H1 (cell line): ENCODE data around the gene CEP152. TPM values are rescaled to one million over a fixed set of nuclear protein-coding genes. Genes with fewer than 3 reads are reported as not detected.

Experiments used
- CTCF ChIA-PET: fragments of 300-600 bp; sonication (Branson Sonifier 250); formaldehyde crosslinking; loops from one replicate; lab custom pipeline; 2021; ENCODE audit not compliant: partially characterized antibody; lab: Charles Lee
- POLR2A ChIA-PET: fragments of 300-600 bp; sonication (Branson Sonifier 250); formaldehyde crosslinking; loops from one replicate; lab custom pipeline; 2021; ENCODE audit warnings: inconsistent platforms; ENCODE audit not compliant: partially characterized antibody; lab: Charles Lee
- DNase-seq, 2 experiments: peaks; one replicate each; pipeline versions ENCODE4 v3.0.0 to v3.0.0-alpha.2; 2010 to 2022; ENCODE audit warnings: low spot score in 2 of 2, low read depth in 1 of 2, mixed read lengths in 1 of 2
- FAIRE-seq: peaks from 2 replicates; lab custom pipeline; 2011; peaks lifted over from hg19 to GRCh38; lab: Jason Lieb, UNC
- H2AFZ ChIP-seq: 2 replicates; pipeline ENCODE4 v1.8.1; 2012; ENCODE audit warnings: low read length, inconsistent platforms
- H2AK5ac ChIP-seq: 2 replicates; pipeline ENCODE4 v1.6.1; 2013; ENCODE audit warnings: low read depth, low read length
- H2BK120ac ChIP-seq: replicated peaks from 2 replicates; pipeline ENCODE3; 2013; ENCODE audit warnings: low read depth, low read length, inconsistent platforms
- H2BK12ac ChIP-seq: 2 replicates; pipeline ENCODE4 v1.6.1; 2013; ENCODE audit warnings: low read depth, low read length
- H2BK15ac ChIP-seq: 2 replicates; pipeline ENCODE4 v1.6.1; 2013; ENCODE audit warnings: low read length
- H2BK20ac ChIP-seq: 2 replicates; pipeline ENCODE4 v1.6.1; 2013; ENCODE audit warnings: low read length
- H2BK5ac ChIP-seq: 2 replicates; pipeline ENCODE4 v1.6.1; 2013; ENCODE audit warnings: low read depth, low read length
- H3K14ac ChIP-seq: 2 replicates; pipeline ENCODE4 v1.6.1; 2013; ENCODE audit warnings: inconsistent platforms; ENCODE audit not compliant: insufficient read length
- H3K18ac ChIP-seq: 2 replicates; pipeline ENCODE4 v1.6.1; 2013; ENCODE audit warnings: low read length; ENCODE audit errors: extremely low read depth
- H3K23ac ChIP-seq: 2 replicates; pipeline ENCODE4 v1.6.1; 2013; ENCODE audit warnings: inconsistent platforms; ENCODE audit not compliant: insufficient read length
- H3K23me2 ChIP-seq: 2 replicates; pipeline ENCODE4 v1.6.1; 2013; ENCODE audit warnings: low read depth, low read length
- H3K27ac ChIP-seq: 2 replicates; pipeline ENCODE4 v1.6.1; 2011; ENCODE audit warnings: low read depth, low read length, inconsistent platforms
- H3K27me3 ChIP-seq, 4 experiments: replicated peaks in 1 of 4; 1 replicate in 1 of 4; 2 replicates in 3 of 4; pipeline versions ENCODE4 v1.6.1 to v1.8.1; 2011 to 2013; ENCODE audit warnings: low read length in 3 of 4, mild to moderate bottlenecking in 3 of 4, inconsistent platforms in 2 of 4, mixed read lengths in 2 of 4, moderate library complexity in 1 of 4; ENCODE audit not compliant: control insufficient read depth in 3 of 4, insufficient read depth in 3 of 4; ENCODE audit errors: extremely low read depth in 1 of 4
- H3K36me3 ChIP-seq, 4 experiments: 2 replicates each; pipeline versions ENCODE4 v1.6.1 to v1.8.1; 2011 to 2013; ENCODE audit warnings: mild to moderate bottlenecking in 4 of 4, low read length in 3 of 4, moderate library complexity in 2 of 4, control low read depth in 1 of 4, inconsistent platforms in 1 of 4; ENCODE audit not compliant: insufficient read depth in 4 of 4, control insufficient read depth in 2 of 4
- H3K4ac ChIP-seq: replicated peaks from 2 replicates; pipeline ENCODE3; 2013; ENCODE audit warnings: low read length, low read depth, mixed read lengths, inconsistent platforms; ENCODE audit not compliant: insufficient read length
- H3K4me1 ChIP-seq, 4 experiments: replicated peaks in 1 of 4; 1 replicate in 1 of 4; 2 replicates in 3 of 4; pipeline versions ENCODE4 v1.6.1 to v1.8.1; 2011 to 2013; ENCODE audit warnings: low read length in 3 of 4, inconsistent platforms in 2 of 4, mixed read lengths in 1 of 4; ENCODE audit not compliant: insufficient read depth in 4 of 4, control insufficient read depth in 3 of 4
- H3K4me2 ChIP-seq, 2 experiments: 2 replicates each; pipeline versions ENCODE4 v1.6.1 to v1.8.1; 2011 to 2013; ENCODE audit warnings: low read depth in 2 of 2, low read length in 2 of 2, control low read depth in 1 of 2, inconsistent platforms in 1 of 2, mild to moderate bottlenecking in 1 of 2; ENCODE audit not compliant: insufficient read depth in 1 of 2
- H3K4me3 ChIP-seq, 4 experiments: fragments of 200-600, 300-600 bp in 1 of 4; sonication (generic), shearing (Covaris generic), sonication (Bioruptor Twin) in 1 of 4; 2 replicates each; pipeline versions ENCODE4 v1.5.1 to v1.8.1; 2011 to 2016; ENCODE audit warnings: low read length in 4 of 4, low read depth in 3 of 4, control low read depth in 2 of 4, inconsistent platforms in 2 of 4, mild to moderate bottlenecking in 2 of 4, mixed read lengths in 1 of 4, moderate library complexity in 1 of 4; ENCODE audit not compliant: insufficient read depth in 2 of 4; ENCODE audit errors: extremely low read depth in 1 of 4
- H3K56ac ChIP-seq: replicated peaks from 2 replicates; pipeline ENCODE3; 2013; ENCODE audit warnings: low read depth, mild to moderate bottlenecking, mixed read lengths, low read length, inconsistent platforms; ENCODE audit not compliant: insufficient read length
- H3K79me1 ChIP-seq: 2 replicates; pipeline ENCODE4 v1.6.1; 2013; ENCODE audit warnings: low read depth, low read length, control low read depth
- H3K79me2 ChIP-seq, 2 experiments: 2 replicates each; pipeline versions ENCODE4 v1.6.1 to v1.8.1; 2012 to 2013; ENCODE audit warnings: low read length in 2 of 2, mild to moderate bottlenecking in 2 of 2, inconsistent platforms in 1 of 2; ENCODE audit not compliant: insufficient read depth in 2 of 2, control insufficient read depth in 1 of 2
- H3K9ac ChIP-seq, 4 experiments: replicated peaks in 1 of 4; 1 replicate in 1 of 4; 2 replicates in 3 of 4; pipeline versions ENCODE4 v1.6.1 to v1.8.1; 2011 to 2013; ENCODE audit warnings: low read depth in 3 of 4, low read length in 3 of 4, control low read depth in 2 of 4, mild to moderate bottlenecking in 2 of 4, moderate library complexity in 2 of 4, inconsistent platforms in 1 of 4; ENCODE audit errors: extremely low read depth in 1 of 4
- H3K9me3 ChIP-seq, 2 experiments: 2 replicates each; pipeline versions ENCODE4 v1.6.1 to v1.8.1; 2012 to 2013; ENCODE audit warnings: mild to moderate bottlenecking in 2 of 2, moderate library complexity in 2 of 2, control low read depth in 1 of 2, inconsistent platforms in 1 of 2, low read depth in 1 of 2, low read length in 1 of 2, mixed read lengths in 1 of 2; ENCODE audit not compliant: insufficient read depth in 2 of 2
- H4K20me1 ChIP-seq, 2 experiments: replicated peaks in 1 of 2; 2 replicates each; pipeline versions ENCODE3 to v1.8.1; 2011 to 2013; ENCODE audit warnings: inconsistent platforms in 2 of 2, low read length in 2 of 2, mild to moderate bottlenecking in 1 of 2; ENCODE audit not compliant: insufficient read depth in 2 of 2, control insufficient read depth in 1 of 2
- H4K5ac ChIP-seq: 2 replicates; pipeline ENCODE4 v1.6.1; 2013; ENCODE audit warnings: low read length, low read depth, mixed read lengths, inconsistent platforms; ENCODE audit not compliant: insufficient read length
- H4K8ac ChIP-seq: 2 replicates; pipeline ENCODE4 v1.8.0; 2013; ENCODE audit warnings: mild to moderate bottlenecking, moderate library complexity, low read length, inconsistent platforms; ENCODE audit not compliant: insufficient read depth; ENCODE audit errors: extremely low read depth
- H4K91ac ChIP-seq: replicated peaks from 2 replicates; pipeline ENCODE3; 2013; ENCODE audit warnings: low read length, mixed read lengths, inconsistent platforms; ENCODE audit not compliant: insufficient read length
- ATF2 ChIP-seq: IDR thresholded peaks from 2 replicates; pipeline ENCODE4 v1.6.1; 2012; ENCODE audit warnings: low read length, inconsistent platforms
- CHD2 ChIP-seq: IDR thresholded peaks from 2 replicates; pipeline ENCODE4 v1.6.1; 2012; ENCODE audit warnings: low read length, improper control_type of control experiment
- CTBP2 ChIP-seq: IDR thresholded peaks from 2 replicates; pipeline ENCODE4 v1.7.0; 2011; ENCODE audit warnings: borderline replicate concordance, mild to moderate bottlenecking, moderate library complexity, mixed read lengths, low read length; ENCODE audit not compliant: insufficient read depth, insufficient read length
- EP300 ChIP-seq, 2 experiments: IDR thresholded peaks; 1 replicate in 1 of 2; 2 replicates in 1 of 2; pipeline ENCODE4 v1.6.1; 2011 to 2012; ENCODE audit warnings: low read depth in 2 of 2, low read length in 2 of 2, mild to moderate bottlenecking in 2 of 2, borderline replicate concordance in 1 of 2, inconsistent platforms in 1 of 2, moderate library complexity in 1 of 2
- FOSL1 ChIP-seq: IDR thresholded peaks from 2 replicates; pipeline ENCODE4 v1.6.1; 2011; ENCODE audit warnings: mild to moderate bottlenecking, low read depth, low read length, moderate library complexity; ENCODE audit not compliant: insufficient read depth
- JUND ChIP-seq: IDR thresholded peaks from 2 replicates; pipeline ENCODE4 v1.6.1; 2011; ENCODE audit warnings: mild to moderate bottlenecking, improper control_type of control experiment, low read length
- RAD21 ChIP-seq, 2 experiments: IDR thresholded peaks in 1 of 2; conservative IDR thresholded peaks in 1 of 2; 2 replicates each; pipeline ENCODE4 v1.6.1; 2011; ENCODE audit warnings: low read depth in 2 of 2, low read length in 2 of 2, improper control_type of control experiment in 1 of 2, inconsistent platforms in 1 of 2, mild to moderate bottlenecking in 1 of 2, moderate library complexity in 1 of 2
- RFX5 ChIP-seq: IDR thresholded peaks from 2 replicates; pipeline ENCODE4 v1.6.1; 2011; ENCODE audit warnings: low read depth, low read length, improper control_type of control experiment, borderline replicate concordance
- RNF2 ChIP-seq: fragments of 200-900, 300-1000 bp; sonication (generic); IDR thresholded peaks from 2 replicates; pipeline ENCODE4 v1.7.1; 2016; ENCODE audit warnings: borderline replicate concordance, low read depth, mild to moderate bottlenecking, antibody characterized with exemption, low read length; ENCODE audit not compliant: poor library complexity, severe bottlenecking; ENCODE audit errors: missing control alignments
- SP4 ChIP-seq: IDR thresholded peaks from 2 replicates; pipeline ENCODE4 v1.6.1; 2012; ENCODE audit warnings: low read length, inconsistent platforms
- TBP ChIP-seq: IDR thresholded peaks from 2 replicates; pipeline ENCODE4 v1.6.1; 2011; ENCODE audit warnings: low read depth, low read length, improper control_type of control experiment
- WGBS, 2 experiments: shearing (Covaris generic) in 1 of 2; methylation state at CpG; one replicate each; pipeline versions ENCODE4 v1.1.6 to v1.1.7; 2013 to 2015; ENCODE audit warnings: low lambda C conversion rate in 2 of 2, mixed read lengths in 2 of 2, inconsistent platforms in 1 of 2, low coverage in 1 of 2, missing lambda C conversion rate in 1 of 2; ENCODE audit not compliant: insufficient replicate concordance in 2 of 2, insufficient coverage in 1 of 2, insufficient read length in 1 of 2; ENCODE audit errors: extremely low coverage in 1 of 2, missing lambda C conversion rate in 1 of 2; 5-methylcytosine and 5-hydroxymethylcytosine counted together
- polyA plus RNA-seq, 7 experiments: library from polyadenylated mRNA; depleted of rRNA in 3 of 7; stranded (reverse) in 5 of 7; unstranded in 2 of 7; fragments of >200 nt in 5 of 7; fragments of 200-250 nt in 2 of 7; gene quantifications; 1 replicate in 5 of 7; 2 replicates in 1 of 7; 4 replicates in 1 of 7; pipeline versions ENCODE4 v1.2.1 to v1.2.3, GENCODE V29; 2011 to 2013; ENCODE audit warnings: missing spikeins in 2 of 7, mixed read lengths in 2 of 7
- total RNA-seq: library from RNA; stranded (reverse); fragmentation: NEBNext Ultra II Directional; extraction: Animal tissue kit (Norgen Biotek cat#: 25700); gene quantifications from 2 replicates; pipeline ENCODE4 v1.2.1, GENCODE V29; 2021

Gene CEP152
- total and polyA plus RNA-seq, 2 of the 8 experiments (the other 6 are each of a cell fraction or from before 2014, with no cell fraction given): 1.4 to 16.2 TPM

DNA sequence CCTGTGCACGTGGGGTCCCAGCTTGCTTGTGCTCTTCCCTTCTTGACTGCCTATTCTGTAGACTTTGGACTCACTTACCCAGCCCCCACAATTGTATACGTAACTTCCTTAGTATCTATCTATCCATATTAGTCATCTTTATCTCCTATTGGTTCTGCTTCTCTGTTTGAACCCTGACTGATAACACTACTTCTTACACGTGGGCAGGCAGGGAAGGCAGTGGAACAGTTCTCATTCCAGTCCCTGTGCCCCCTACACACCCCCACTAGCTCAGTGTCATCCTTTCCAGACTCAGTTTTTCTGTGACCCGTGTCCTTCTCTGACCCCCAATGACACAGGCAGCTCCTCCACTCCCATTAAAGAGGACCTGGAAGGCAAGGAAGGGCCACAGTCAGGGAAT, 91.2 kb downstream of the CEP152 start:
- H3K27me3 ChIP-seq: no peaks in the 10 kb centered on the region
- TF ChIP-seq EP300 (IDR thresholded peaks at IDR 0.05; ENCODE audit: borderline replicate concordance in 1 of 2, low read depth in 2 of 2, low read length in 2 of 2): no peak
- TF ChIP-seq JUND: no peak
- no peak for TF ChIP-seq RNF2
- no peak for TF ChIP-seq ATF2
- no peak for TF ChIP-seq RAD21 (IDR thresholded peaks at IDR 0.05 in 1 of 2, conservative IDR thresholded peaks at IDR 0.05 in 1 of 2; ENCODE audit: low read depth in 2 of 2, low read length in 2 of 2)
- TF ChIP-seq FOSL1: no peak
- TF ChIP-seq CHD2: no peak
- TF ChIP-seq TBP: no peak
- no peak for TF ChIP-seq SP4
- no peak for TF ChIP-seq CTBP2
- TF ChIP-seq RFX5: no peak

More for the DNA sequence above, 91.2 kb downstream of the CEP152 start:
- H3K14ac ChIP-seq: no peak overlapping the region
- no peak overlapping the region for H3K9ac ChIP-seq
- H2BK5ac ChIP-seq: no peak overlapping the region
- H3K4ac ChIP-seq: no peak overlapping the region
- no peak overlapping the region for H2BK20ac ChIP-seq
- no peak overlapping the region for H4K5ac ChIP-seq
- FAIRE-seq (no peak), DNase-seq (no peak)
- peaks cover 3 to 4% of the 10 kb centered on the region in 2 experiments; a peak in 1 of 4 replicates for H3K9me3 ChIP-seq
- no peak overlapping the region for H2BK15ac ChIP-seq
- no peaks in the 10 kb centered on the region for H4K20me1 ChIP-seq
- no peak overlapping the region for H3K23ac ChIP-seq
- POLR2A ChIA-PET: interaction anchor here (0.9 kb wide), 1 partner anchor 9 kb away, joined by 3 read pairs; no protein-coding TSS in a partner anchor
- no peak overlapping the region for H4K91ac ChIP-seq
- H3K36me3 ChIP-seq: no peaks in the 10 kb centered on the region; a peak in 2 of 8 replicates
- CTCF ChIA-PET: interaction anchor here (0.9 kb wide), 1 partner anchor 295 kb away, joined by 3 read pairs; no protein-coding TSS in a partner anchor
- no peaks in the 10 kb centered on the region for H3K79me1 ChIP-seq
- no peak overlapping the region for H3K4me3 ChIP-seq
- H2BK120ac ChIP-seq: no peak overlapping the region
- no peak overlapping the region for H3K56ac ChIP-seq
- no peak overlapping the region for H2BK12ac ChIP-seq
- no peaks in the 10 kb centered on the region for H3K4me1 ChIP-seq
- no peak overlapping the region for H3K27ac ChIP-seq
- H3K79me2 ChIP-seq: no peaks in the 10 kb centered on the region
- H4K8ac ChIP-seq: no peak overlapping the region
- no peaks in the 10 kb centered on the region for H3K23me2 ChIP-seq
- H3K4me2 ChIP-seq: no peak overlapping the region
- 87% methylated on average over 4 of the region's 4 CpGs; no CpG with 5 or more reads in 1 of the 2 experiments for WGBS, 2 experiments
- H2AK5ac ChIP-seq: no peak overlapping the region
- H3K18ac ChIP-seq: no peak overlapping the region
- H2AFZ ChIP-seq: no peak overlapping the region
